Measurements from ENCODE around the gene C19orf73.
"Not testable (repeated sequence)": the region's sequence is repeated elsewhere in the genome, so short reads cannot be mapped to it uniquely, and the experiment has no call there.

Gene C19orf73

DNA sequence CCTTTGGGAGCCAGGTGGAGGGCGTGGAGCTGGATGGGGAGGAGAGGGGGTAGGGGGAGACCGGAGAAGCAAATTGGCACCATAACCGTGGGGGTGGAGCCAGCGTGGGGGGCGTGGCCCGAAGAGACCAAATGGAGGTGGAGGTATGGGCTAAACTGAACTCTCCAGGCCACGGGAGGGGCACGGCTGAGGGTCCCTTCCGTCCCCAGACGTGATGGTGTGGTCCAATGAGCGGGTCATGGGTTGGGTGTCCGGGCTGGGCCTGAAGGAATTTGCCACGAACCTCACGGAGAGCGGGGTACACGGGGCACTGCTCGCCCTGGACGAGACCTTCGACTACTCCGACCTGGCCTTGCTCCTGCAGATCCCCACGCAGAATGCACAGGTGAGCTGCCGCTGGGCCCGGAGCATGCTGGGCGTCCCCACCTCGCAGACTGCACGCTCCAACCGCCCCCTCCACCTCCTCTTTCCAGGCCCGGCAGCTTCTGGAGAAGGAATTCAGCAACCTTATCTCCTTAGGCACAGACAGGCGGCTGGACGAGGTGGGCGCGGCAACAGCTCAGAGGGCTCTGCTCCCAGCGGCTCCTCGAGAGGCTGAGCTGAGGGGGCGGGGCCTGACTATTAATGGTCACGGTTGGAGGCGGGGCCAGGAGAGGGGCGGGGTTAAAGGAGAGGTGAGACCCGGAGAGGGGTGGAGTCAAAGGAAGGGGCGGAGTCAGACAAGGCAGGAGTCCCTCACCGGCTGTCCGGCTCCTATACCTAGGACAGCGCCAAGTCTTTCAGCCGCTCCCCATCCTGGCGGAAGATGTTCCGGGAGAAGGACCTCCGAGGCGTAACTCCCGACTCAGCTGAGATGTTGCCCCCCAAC is 30.1 kb upstream of the C19orf73 start:
- DNase-seq = peak; percentile 79

DNA sequence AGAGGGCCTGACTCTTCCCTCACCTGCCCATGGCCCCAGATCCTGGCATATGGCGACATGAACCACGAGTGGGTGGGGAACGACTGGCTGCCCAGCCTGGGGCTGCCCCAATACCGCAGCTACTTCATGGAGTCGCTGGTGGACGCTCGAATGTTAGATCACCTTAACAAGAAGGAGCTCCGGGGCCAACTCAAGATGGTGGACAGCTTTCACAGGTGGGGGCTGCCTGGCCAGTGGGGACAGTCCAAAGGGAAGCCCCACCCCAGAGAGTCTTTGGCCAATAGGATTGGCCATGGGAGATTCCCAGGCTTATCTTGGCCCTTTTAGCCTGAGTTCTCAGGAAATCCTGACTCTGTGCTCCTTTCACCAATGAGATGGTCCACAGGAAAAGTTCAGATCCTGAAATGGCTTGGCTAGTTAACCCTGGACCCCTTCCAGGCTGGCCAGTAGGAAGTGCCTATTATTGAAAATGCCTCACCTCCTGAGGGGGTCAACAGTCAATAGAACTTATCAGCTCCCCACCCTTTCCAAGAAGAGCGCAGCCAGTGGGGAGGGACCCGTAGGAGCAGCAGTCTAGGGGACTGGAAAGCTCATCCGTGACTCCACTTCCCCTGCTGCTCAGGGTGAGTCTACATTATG is 29.2 kb upstream of the C19orf73 start:
- no peak for DNase-seq

DNA sequence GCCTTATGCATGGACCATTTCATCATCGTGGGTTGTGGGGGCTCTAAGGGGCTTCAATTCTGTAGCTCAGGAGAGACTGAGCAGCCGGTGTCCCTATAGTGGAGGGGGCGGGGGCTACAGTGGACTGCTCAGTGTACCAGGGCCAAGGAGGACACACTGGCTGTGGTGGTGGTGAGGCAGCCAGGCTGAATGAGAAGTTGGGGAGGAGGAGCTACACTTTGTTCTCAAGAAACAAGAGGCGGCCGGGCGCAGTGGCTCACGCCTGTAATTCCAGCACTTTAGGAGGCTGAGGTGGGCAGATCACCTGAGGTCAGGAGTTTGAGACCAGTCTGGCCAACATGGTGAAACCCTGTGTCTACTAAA is 27.4 kb upstream of the C19orf73 start:
- DNase-seq = not testable (repeated sequence)

DNA sequence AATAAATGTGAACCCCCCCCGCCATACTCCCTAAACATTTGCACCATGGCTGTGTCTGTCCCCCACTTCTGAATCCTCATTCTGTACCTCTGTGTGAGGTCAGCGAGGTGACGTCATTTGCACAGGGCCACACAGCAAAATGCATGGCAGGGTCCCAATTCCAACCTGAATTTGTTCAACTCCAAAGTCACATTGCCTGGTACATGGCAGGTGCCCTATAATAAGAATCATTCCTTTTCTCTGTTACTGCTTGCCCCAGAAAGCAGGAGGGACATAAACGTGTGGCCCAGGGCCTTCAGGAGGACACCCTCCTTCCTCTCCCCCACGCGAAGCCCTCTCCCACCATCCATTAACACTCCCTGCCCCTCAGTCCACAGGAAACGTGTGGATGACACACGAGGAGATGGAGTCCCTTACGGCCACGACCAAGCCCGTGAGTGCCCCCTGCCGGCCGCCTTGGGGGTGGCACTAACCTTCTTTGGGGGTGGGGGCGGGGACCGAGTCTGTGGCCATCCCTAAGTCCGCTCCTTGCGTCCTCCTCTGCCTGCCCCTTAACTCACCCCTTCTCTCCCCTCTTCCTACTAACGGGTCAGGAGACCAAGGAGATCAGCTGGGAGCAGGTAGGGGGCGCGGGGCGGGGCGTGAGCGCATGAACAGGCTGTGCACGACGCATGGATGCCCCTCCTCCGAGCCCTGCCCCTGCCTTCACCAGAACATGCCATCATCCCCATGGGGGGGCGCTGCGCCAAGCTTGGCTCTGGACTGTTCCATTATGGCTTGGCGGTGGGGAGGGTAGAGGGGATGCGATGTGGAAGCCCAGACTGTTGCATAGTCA is 26.8 kb upstream of the C19orf73 start:
- peak; percentile 77 for DNase-seq

DNA sequence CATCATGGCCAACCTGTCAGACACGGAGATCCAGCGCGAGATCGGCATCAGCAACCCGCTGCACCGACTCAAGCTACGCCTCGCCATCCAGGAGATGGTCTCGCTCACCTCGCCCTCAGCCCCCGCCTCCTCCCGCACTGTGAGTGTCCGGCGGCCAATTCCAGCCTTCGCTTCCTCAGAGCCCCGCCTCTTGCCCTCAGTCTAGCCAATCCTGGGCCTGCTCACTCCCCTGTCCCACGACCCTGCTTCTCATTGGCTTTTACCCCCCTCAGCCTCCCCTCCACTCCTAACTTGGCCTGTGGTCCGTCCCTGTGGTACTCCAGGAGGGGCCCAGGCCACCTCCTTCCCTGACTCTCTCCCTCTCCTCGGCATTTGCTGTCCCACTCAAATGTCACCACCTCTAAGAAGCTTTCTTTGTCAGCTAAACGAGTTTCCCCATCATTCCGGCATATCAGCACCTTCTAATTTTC is 24.0 kb upstream of the C19orf73 start:
- peak; percentile 41 for DNase-seq

DNA sequence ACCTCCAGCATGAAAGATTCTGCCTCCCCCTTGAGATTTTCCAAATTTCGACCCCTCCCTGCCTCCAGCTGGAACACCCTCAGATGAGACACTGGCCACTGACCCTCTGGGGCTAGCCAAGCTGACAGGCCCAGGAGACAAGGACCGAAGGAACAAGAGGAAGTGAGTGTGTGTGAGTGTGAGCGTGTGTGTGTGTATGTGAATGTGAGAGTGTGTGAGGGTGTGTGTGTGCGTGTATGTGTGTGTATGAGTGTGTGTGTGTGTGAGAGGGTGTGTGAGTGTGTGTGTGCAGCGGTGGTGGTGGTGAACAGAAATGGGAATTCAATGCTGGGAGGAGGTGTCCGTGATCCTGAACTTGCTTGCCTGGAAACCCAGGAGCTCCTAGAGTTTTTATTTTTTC is 22.4 kb upstream of the C19orf73 start:
- DNase-seq = no peak

DNA sequence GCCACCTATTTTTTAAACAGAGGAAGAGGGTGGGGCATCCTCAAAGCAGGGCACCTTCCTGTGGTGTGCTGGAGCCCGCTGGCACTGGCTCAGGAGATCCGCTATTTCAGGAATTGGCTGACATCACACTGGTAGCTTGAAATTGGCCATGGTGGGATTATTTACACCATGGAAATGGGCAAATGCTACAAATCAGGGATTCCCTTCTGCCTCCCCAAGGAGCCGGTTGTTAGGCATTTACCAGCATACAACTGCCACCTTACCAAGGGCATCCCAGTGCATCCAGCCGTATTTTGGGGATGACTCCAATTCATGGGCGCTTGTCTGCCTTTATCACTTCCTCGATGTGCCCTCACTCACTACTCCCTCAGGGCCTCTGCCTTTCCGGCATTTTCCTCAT is 22.0 kb upstream of the C19orf73 start:
- DNase-seq = no peak

DNA sequence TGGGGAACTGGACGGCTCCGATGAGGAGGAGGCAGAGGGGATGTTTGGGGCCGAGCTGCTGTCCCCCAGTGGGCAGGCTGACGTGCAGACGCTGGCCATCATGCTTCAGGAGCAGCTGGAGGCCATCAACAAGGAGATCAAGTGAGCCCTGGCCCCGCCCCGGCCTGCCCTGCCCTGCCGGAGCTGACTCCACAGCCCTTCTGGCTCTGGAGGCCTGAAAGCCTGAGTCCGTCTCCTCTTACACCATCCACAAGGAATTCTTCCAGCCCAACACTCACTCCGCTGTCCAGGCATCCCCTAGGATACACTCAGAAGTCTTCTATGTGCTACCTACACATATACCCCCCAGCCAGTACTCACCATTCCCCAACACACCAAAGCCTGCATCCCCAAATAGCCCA is 17.8 kb upstream of the C19orf73 start:
- no peak for DNase-seq

DNA sequence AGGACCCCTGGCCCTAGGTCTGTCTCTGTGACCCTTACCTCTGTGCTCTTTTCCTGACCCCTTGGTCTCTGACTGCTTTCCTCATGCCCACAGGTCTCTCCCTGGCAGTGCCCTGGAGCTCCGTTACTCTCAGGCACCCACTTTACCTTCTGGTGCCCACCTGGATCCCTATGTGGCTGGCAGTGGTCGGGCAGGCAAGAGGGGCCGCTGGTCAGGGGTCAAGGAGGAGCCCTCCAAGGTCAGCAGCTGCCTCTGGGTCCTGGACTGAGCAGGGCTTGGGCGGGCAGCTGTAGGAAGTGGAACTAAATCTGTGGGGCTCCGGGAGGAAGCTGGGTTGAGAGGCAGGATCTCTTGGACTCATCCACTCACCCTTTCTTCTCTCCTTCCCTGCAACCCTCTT is 16.7 kb upstream of the C19orf73 start:
- no peak for DNase-seq

DNA sequence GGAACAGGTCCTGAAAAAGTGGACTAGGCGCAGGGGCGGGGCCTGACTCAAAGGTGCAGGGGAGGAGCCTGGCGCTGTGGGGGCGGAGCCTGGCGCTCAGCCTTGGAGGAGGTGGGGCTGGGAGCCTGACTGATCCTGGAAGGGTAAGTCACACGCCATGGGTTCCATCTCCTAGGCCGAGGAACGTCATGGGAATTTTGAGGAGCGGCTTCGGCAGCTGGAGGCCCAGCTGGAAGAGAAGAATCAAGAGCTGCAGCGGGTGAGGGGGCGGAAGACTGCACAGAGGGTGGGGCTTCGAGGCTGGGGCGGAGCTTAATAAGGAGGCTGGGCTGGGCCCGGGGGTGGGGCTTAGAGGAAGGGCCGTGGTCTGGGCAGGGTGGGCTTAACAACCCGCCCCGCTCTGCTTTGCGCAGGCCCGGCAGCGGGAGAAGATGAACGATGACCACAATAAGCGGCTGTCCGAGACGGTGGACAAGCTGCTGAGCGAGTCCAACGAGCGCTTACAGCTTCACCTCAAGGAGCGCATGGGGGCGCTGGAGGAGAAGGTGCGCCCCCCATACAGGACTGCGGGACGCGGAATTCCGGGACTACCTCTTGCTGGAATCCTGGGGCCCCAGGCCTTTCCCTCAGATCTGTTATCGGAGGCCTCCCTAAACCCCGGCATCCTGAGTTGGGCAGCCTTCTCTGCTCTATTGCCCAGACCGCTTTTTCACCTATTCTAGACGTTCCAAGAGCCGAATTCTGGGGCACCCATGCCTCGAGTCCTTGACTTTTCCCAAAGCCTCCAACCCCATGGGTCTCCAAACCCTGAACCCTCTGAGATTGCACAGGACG is 14.9 kb upstream of the C19orf73 start:
- DNase-seq = peak; percentile 41

DNA sequence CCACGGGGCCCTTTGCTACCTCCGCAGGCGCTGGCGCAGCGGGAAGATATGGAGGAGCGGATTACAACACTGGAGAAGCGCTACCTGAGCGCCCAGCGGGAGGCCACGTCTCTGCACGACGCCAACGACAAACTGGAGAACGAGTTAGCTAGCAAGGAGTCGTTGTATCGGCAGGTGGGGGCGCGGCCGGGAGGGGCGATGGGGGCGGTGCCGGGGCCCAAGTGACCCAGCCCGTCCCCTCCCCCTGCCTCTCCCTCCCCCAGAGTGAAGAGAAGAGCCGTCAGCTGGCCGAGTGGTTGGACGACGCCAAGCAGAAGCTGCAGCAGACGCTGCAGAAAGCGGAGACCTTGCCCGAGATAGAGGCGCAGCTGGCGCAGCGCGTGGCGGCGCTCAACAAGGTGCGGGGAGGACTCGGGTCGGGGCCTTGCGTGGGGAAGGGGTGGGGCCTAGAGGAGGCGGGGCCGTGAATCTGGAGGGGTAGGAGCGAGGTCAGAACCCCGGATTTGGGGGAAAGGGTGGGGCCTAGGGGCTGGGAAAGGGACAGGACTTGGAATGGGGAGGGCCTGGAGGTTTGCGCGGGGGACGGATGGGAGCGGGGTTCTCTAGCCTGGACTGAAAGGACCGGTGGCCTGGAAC is 14.1 kb upstream of the C19orf73 start:
- DNase-seq = peak; percentile 32

DNA sequence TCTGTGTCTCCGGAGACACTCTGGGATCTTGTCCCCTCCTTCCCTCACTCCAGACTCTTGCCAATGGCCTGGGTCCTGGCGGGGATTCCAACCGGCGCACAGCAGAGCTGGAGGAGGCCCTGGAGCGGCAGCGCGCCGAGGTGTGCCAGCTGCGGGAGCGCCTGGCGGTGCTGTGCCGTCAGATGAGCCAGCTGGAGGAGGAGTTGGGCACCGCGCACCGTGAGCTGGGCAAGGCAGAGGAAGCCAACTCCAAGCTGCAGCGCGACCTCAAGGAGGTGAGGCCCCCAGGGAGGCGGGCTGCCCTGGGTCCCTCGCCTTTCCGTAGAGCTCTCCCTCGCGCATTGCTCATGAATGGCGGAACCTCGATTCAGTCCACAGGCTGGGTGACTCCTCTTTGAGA is 11.4 kb upstream of the C19orf73 start:
- DNase-seq = no peak

DNA sequence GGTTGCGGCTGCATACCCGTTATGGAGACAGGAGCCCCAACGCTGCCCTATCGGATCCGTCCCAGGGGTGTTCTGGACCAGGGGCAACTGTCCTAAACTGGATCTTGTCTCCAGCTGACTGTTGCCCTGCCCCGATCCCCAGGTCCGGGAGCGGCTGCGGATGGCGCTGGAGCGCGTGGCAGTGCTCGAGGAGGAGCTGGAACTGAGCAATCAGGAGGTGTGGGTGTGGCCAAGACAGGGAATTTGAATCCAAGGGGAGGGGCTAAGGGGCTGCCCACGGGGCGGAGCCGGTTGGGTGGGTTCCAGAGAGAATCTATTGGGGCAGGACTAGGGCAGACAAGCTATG is 10.3 kb upstream of the C19orf73 start:
- no peak for DNase-seq

DNA sequence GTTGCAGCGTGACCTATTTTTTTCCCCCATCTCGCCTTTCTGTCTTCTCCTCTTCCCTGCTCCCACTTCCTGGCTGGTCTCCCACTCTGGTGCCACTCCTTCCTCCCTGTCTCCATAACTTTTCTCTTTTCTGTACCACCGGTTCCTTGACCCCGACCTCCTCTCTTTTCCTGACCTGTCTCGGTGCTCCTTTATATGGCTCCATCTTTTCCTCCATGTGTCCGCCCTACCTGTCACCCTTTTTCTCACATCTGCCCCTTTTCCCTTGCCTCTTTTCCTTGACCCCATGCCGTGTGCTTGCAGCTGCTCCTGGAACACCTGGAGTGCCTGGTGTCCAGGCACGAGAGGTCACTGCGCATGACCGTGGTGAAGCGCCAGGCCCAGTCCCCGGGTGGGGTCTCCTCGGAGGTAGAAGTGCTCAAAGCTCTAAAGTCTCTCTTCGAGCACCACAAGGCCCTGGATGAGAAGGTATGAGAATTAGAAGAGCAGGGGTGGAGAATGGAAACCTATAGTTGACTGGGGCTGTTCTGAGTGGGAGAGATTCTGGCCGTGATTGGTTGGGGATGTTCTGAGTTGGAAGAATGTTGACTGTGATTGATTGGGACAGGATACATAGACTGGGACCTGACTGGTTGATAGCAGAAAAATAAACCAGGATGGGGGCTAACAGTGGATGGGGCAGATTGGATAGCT is 9.7 kb upstream of the C19orf73 start:
- DNase-seq = no peak

DNA sequence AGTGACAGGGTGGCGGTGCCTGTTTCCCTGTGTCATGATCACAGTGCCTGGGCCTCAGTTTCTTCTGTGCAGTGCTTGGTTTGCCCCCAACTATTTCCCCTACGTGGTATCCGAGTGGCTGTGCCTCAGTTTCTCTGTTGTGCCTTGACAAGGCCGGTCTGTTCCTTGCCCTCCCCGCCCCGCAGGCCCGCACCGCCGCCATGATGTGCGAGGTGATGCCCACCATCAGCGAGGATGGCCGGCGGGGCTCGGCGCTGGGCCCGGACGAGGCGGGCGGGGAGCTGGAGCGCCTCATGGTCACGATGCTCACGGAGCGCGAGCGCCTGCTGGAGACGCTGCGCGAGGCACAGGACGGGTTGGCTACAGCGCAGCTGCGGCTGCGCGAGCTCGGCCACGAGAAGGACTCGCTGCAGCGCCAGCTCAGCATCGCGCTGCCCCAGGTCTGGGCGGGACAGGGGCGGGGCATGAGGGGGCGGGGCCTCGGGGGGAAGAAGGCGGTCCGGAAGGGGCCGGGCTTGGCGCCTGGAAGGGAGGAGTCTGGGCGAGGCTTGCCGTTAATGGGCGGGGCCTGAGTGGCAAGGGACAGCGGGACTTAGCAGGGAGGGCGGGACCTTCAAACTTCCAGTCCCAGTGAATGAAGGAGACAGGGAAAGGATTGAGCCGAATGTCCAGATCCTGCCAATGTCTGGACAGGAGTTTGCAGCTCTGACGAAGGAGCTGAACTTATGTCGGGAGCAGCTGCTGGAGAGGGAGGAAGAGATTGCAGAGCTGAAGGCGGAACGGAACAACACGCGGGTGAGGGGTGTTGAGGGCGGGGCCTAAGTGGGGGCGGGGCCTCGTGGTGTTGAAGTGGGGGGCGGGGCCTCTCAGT is 9.0 kb upstream of the C19orf73 start:
- DNase-seq = peak; percentile 95

DNA sequence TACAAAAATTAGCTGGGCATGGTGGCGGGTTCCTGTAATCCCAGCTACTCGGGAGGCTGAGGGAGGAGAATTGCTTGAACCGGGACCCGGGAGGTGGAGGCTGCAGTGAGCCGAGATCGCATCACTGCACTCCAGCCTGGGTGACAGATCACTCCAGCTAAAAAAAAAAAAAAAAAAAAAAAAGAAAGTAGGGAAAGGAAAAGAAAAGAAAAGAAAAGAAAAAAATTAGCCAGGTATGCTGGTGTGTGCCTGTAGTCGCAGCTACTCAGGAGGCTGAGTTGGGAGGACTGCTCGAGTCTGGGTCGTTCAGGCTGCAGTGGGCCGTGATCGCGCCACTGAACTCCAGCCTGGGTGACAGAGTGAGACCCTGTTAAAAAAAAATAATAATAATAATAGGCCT is 8.3 kb upstream of the C19orf73 start:
- not testable (repeated sequence) for DNase-seq

DNA sequence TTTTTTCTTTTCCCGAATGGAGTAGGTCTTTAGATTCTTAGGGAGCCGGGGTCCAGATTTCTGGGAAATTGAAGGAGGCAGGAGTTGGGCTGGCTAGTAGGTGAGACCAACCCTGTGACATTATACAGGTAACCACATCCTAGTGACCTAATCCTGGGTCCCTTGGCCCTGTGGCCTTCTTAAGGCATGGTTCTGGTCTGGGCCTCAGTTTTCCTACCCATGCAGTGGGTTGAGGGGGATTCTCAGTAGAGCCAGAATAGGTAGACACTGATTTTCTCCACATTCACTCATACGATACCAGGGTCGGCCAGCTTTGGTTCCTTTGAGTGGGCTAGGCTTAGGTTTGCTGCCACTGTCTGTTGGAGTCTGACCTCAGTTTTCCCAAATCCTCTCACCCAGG is 7.6 kb upstream of the C19orf73 start:
- DNase-seq = no peak

DNA sequence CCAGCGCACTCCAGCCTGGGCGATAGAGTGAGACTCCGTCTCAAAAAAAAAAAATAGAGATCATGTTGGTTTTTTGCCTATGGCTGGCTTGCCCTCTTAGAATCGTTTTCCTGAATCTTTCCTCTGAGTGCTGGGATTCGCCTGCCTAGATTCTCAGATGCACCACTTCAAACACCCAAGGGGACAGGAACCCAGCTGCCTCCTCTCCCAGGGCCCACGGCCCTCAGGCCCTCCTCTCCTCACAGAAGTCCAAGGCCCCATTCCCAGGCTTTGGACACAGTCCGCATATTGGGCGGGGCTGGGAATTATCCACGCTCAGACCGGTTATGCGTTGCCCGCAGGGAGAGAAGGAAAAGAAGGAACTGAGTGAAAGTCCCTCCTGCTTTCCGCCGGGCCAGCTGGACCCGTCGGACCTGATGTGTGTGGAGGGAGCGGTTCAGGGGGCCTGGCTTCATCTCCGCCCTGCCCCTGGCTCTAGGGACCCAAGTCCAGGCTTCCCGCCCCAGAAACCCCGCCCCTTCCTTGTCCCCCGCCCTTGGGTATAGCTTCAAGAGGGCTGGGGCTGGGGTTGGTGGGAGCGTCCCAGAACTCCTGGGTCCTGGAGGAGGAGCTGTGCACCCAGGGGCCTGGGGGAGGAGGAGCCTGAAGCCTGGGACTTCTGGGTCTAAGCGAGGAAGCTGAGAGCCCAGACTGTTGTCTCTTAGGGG is 6.2 kb upstream of the C19orf73 start:
- no peak for DNase-seq

DNA sequence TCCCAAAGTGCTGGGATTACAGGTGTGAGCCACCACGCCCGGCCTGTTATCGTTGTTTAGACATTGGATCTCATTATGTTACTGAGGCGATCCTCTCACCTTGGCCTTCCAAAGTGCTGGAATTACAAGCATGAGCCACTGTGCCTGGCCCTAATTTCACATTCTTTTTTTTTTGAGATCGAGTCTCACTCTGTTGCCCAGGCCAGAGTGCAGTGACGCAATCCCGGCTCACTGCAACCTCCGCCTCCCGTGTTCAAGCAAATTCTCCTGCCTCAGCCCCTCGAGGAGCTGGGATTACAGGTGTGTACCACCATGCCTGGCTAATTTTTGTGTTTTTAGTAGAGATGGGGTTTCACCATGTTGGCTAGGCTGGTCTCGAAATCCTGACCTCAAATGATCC is 4.3 kb upstream of the C19orf73 start:
- DNase-seq = not testable (repeated sequence)

DNA sequence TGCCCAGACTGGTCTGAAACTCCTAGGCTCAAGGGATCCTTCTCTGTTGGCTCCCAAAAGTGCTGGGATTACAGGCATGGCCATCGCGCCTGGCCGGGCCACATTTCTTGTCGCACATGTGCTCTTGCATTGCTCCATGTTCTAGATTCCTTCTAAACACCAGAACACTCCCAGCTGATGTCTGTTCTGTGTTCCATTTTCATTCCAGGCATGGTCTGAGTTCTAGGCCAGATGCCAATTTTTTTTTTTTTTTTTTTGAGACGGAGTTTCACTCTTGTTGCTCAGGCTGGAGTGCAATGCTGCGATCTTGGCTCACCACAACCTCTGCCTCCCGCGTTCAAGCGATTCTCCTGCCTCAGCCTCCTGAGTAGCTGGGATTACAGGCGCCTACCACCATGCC is 2.9 kb upstream of the C19orf73 start:
- not testable (repeated sequence) for DNase-seq
